Cardiac fibroblast (primary cell): ENCODE results near the gene RPH3AL.
"Not testable (repeated sequence)": the region's sequence is repeated elsewhere in the genome, so short reads cannot be mapped to it uniquely, and the experiment has no call there.

Experiments used
- DNase-seq, 2 donors: peaks; one replicate each; pipeline versions ENCODE4 v3.0.0 to v3.0.0-alpha.2; 2010; ENCODE audit warnings: low read depth in 2 of 2
- H3K4me3 ChIP-seq, 2 donors: replicated peaks in 1 of 2; 1 replicate in 1 of 2; 2 replicates in 1 of 2; pipeline ENCODE4 v1.5.1; 2011; ENCODE audit warnings: low read depth in 2 of 2, low read length in 2 of 2, mild to moderate bottlenecking in 2 of 2, moderate library complexity in 1 of 2
- CTCF ChIP-seq: IDR thresholded peaks from one replicate; pipeline ENCODE4 v1.5.1; 2011; ENCODE audit warnings: low read depth, mild to moderate bottlenecking, low read length, inconsistent platforms

Gene RPH3AL

GRCh38 chr17:222172-222571 lies 130.4 kb downstream of the RPH3AL start:
- H3K4me3 ChIP-seq: no peak overlapping the region
- TF ChIP-seq CTCF: no peak
- no peak for DNase-seq

GRCh38 chr17:219696-220095 lies 132.9 kb downstream of the RPH3AL start:
- no peak for DNase-seq
- no peak for TF ChIP-seq CTCF
- no peak overlapping the region for H3K4me3 ChIP-seq

- TF ChIP-seq CTCF: no peak
- H3K4me3 ChIP-seq: no peak overlapping the region
- no peak for DNase-seq
These were observed 134.0 kb downstream of the RPH3AL start for GRCh38 chr17:218432-219110.

- no peak overlapping the region for H3K4me3 ChIP-seq
- TF ChIP-seq CTCF: no peak
- DNase-seq: no peak
These were observed 136.0 kb downstream of the RPH3AL start for GRCh38 chr17:216625-217024.

GRCh38 chr17:215563-216478 lies 136.8 kb downstream of the RPH3AL start:
- not testable (repeated sequence) for DNase-seq, H3K4me3 ChIP-seq

- no peak for TF ChIP-seq CTCF
- no peak for DNase-seq
- no peak overlapping the region for H3K4me3 ChIP-seq
These were observed 137.7 kb downstream of the RPH3AL start for GRCh38 chr17:214881-215331.
